DMS153 treated with DMSO at 0.1 percent for 48 hours (cell line): ENCODE results near the gene CDRT15.
"Not testable (repeated sequence)": the region's sequence is repeated elsewhere in the genome, so short reads cannot be mapped to it uniquely, and the experiment has no call there.

Source experiments
- DNase-seq: peaks from one replicate; lab custom pipeline; 2025; ENCODE audit not compliant: unreplicated experiment; lab: John Stamatoyannopoulos, UW

CDRT15 gene

GRCh38 chr17:14207791-14208190 is 28.9 kb downstream of the CDRT15 start:
- no peak for DNase-seq

- no peak for DNase-seq
Measured at GRCh38 chr17:14206891-14207290, 29.8 kb downstream of the CDRT15 start.

DNA sequence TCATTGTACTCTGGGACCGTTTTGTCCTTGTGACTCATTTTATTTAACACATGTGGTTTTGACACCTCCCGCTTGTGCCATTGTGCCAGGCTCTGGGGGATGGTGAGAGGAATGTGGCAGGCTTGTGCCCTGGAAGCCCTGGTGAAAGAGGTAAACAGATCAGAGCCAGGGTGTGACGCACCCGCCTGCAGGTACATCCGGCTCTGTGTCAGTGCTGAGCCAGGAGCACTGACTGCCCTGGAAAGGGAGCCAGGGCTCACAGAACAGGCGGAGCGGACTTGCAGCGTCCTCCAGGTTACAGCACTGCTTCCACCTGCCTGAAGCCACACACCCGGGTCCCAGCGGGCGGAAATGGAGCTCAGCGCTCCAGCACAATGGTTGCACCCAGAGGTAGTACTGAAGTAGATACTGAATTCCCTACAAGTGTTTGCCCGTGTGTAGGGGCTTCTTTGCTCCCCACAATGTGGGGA is 30.6 kb downstream of the CDRT15 start:
- no peak for DNase-seq

DNA sequence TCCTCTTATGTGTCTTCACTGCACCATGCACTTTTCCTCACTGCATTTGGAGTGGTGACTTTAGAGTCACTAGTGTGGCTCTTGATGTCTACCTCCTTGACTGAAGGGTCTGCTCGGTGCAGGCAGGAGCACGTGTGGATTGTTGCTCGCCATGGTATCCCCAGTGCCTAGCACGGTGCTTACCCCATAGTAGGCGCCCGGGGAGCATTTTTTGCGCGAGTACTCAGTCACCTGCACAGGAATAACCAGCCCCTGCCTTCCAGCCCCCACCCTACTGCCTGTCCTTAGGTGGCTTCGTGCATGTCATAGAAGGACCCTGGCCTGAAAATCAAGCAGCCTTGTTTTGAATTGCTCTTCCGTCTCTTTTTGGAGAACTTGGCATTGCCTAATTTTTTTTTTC is 31.3 kb downstream of the CDRT15 start:
- DNase-seq: no peak

GRCh38 chr17:14204546-14204945 is 32.1 kb downstream of the CDRT15 start:
- no peak for DNase-seq

DNA sequence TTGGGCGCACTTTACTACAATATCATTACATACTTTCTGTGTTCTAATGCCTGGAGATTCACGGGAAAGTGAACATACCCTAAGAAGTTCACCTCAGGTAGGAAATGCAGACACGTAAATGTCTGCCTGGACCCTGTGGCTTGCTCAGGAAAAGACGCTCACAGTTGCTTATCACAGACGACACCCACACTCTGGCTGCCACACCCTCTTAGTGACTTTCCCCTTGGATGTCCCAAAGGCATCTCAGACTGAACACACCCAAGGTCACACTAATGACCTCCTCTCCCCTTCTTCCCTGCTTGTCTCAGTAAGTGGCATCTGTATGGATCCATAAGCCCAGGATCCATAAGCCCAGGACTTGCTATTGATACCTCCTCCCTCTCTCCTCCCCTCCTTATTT is 32.6 kb downstream of the CDRT15 start:
- DNase-seq: no peak

DNA sequence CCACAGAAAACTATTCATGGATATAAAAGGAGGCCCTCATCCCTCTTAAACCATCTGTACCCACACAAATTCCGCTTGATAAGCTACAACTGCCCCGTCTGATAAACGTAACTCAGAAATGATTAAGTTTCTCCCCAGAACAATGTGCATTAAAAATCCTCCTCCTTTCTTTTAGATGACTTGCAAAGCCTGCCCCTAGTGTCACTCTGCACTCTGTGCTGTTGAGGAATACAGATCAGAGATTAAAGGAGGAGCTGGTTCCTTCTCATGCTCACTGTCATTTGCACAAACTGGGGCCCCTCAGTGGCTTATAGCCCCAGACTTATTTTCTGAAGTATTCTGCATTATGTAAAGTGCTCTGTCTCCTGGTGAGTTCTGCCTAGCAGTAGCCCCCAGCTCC is 33.3 kb downstream of the CDRT15 start:
- DNase-seq: no peak

- no peak for DNase-seq
Measured at GRCh38 chr17:14202388-14203166, 34.1 kb downstream of the CDRT15 start.

- no peak for DNase-seq
Measured at GRCh38 chr17:14201988-14202380, 34.7 kb downstream of the CDRT15 start.

DNA sequence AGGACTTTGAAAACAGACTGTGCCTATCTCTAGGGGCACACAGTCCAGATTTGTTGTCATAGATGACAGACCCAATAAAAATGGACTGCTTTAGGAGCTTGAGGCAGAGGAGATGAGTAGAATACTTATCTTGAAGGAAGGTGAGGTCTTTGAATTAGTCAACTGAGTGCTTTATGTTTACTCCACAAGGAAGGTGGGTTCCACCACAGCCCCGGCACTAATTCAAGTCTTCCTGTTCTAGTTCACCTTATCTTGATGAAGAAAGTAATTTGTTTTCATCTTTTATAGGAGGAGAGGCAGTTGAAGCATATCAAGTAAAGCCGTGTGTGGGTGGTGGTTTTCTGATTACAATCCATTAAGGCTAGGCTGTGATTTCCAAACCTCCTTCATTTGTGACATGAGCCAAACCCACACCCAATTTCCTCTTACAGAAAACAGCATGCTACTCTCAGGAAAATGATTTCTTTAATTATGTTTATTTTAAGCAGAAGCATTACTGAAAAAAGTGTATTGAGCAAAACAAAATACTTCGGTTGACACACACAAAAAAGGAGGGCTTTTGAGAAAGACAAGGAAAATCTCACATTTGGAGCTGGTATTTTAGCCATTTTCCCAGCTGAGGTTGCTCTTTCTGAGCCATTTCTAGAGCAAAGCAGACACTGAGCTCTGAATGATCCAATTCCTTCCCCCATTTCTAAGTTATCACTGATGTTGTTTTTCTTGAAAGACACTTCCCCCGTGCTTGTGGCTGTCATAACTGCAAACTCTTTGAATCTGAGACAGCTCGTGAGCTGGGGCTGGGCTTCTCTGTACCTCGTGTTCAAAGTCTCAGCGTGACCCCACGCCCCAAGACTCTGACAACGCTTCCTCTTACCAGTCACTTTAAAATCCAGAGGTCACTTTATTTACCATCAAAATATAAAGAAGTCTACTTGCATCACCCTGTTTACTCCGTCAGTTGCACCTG is 35.4 kb downstream of the CDRT15 start:
- no peak for DNase-seq

DNA sequence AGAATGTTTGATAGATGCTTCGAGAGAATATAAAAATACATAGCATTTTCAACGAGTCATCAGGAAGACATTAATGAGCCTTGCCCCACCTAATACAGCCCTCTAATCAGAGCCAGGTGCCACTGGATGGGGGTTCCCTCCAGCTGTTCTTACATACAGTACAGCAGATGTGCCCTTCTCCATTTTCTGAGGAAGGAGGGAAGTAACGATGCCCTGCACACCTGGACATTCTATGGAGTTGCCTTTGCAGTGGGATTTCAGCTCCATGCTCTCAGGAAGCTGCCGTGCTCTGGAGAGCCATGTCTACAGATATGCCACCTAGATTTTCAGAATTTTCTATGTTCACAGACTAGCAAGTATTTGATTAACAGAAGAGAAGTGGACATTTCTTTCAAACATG is 36.3 kb downstream of the CDRT15 start:
- no peak for DNase-seq

GRCh38 chr17:14199601-14200000 is 37.1 kb downstream of the CDRT15 start:
- DNase-seq: no peak

- DNase-seq: no peak
Measured at GRCh38 chr17:14198575-14198974, 38.1 kb downstream of the CDRT15 start.

- no peak for DNase-seq
Measured at GRCh38 chr17:14198013-14198412, 38.6 kb downstream of the CDRT15 start.

DNA sequence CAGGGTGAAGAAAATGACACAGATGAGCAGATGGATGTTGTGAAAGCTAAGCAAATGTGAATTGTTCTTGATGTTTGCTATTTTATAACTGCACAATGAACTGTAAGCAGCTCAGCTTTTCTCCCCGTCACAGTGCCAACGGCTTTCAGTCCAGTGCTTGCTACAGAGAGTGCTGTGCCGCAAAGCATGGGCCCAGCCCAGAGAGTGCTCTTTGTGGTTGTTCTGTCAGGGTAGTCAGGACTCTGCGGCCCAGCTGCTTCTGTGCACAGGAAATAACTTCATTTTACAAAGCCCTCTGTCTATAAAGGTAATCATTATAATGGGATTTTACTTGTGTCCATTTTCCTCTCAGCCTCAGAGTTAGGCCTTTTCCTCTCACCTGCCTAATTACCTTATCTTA is 39.1 kb downstream of the CDRT15 start:
- DNase-seq: no peak

- DNase-seq: no peak
Measured at GRCh38 chr17:14197057-14197456, 39.6 kb downstream of the CDRT15 start.

GRCh38 chr17:14196377-14196997 is 40.2 kb downstream of the CDRT15 start:
- no peak for DNase-seq

GRCh38 chr17:14192636-14193344 is 43.9 kb downstream of the CDRT15 start:
- not testable (repeated sequence) for DNase-seq

DNA sequence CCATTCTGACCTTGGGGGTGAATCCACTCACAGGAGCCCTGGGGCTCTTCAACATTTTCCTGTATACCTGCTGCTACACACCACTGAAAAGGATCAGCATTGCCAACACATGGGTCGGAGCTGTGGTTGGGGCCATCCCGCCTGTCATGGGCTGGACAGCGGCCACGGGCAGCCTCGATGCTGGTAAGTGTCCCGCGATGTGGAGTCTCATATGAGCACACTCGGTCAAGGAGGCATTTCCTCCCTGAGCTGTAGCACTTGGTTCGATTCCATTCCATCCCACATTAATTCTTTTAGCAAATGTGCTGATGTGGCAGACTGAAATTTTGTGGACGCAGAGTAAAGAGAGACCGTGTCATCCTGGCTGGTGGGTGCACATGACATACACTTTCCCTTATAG is 44.6 kb downstream of the CDRT15 start:
- not testable (repeated sequence) for DNase-seq

DNA sequence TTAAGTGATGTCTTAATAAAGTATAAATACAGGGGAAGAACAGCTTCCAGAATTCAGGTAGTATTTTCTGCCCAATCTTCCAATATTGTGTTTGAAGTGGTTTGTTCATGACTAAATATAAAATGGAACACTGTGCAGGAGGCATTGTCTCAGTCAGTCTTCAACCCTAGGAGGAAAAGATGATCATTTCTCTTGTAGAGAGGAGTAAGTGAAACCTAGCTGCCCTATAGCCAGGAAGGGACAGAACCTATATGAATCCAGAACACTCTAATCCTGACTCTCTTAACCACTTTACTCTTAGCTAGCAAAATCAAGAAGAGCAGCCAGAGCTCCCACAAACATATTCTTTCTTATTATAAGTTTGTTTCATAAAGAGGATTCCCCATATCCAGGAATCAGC is 45.2 kb downstream of the CDRT15 start:
- not testable (repeated sequence) for DNase-seq

DNA sequence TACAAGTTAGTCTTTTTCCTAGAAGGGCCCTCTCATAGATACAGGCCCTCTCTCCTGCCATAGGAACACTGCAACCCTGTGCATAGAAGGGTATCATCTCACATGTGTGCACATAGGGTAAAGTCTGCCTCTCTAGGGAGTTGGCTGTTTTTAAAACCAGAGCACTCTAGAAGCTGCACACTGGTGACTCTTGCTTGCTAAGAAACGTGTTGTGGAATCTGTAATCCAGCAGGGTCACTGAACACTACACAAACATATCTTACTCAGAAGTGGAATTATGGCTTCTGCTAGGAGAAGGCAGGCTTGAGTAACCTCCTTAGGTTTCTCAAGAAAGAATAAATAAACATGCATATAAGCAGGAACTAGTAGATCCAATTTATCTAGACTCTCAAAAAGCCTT is 45.9 kb downstream of the CDRT15 start:
- not testable (repeated sequence) for DNase-seq
